GM21619 (cell line): ENCODE results near the gene CA10.

ENCODE experiments used
- ATAC-seq: cut with Tn5 transposase; IDR thresholded peaks from one replicate; pipeline ENCODE4 v1.9.1; 2021; ENCODE audit not compliant: unreplicated experiment

CA10 gene

GRCh38 chr17:51610155-51610554, 548.4 kb downstream of the CA10 start:
- ATAC-seq = no peak

GRCh38 chr17:51608251-51608933, 550.1 kb downstream of the CA10 start:
- no peak for ATAC-seq

- no peak for ATAC-seq
Observed at GRCh38 chr17:51607512-51607911, 551.0 kb downstream of the CA10 start.

DNA sequence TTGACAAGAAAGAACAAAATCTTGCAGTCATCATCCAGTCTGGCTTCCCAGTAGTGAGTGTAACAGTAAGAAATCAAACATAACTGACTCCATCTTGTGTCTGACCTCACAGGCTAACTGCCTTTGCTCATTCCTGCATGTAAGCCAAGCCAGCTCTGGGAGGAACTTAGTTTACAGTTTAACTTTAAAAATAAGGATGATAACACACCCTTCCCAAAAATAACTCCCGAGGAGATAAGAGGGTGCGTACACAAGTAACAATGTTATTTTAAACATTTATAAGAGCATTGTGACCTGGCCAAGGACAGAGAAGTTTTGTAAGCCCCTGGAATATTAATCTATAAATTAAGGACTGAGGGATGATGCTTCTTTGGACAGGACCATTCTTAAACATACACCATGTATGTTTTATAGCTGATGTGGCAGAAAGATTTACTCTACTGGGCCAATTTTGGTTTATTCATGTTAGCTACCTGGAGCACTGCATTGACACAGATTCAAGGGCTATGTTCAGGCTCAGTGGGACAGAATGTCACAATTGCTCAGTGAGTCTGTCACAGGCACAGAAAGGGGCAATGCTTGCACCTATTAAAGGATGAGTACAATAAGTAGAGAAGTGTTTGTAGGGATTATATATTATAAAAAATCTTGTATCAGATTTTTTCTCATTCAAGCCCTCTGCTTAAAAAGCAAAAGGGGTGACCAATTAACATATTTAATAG, 554.1 kb downstream of the CA10 start:
- ATAC-seq = no peak

- no peak for ATAC-seq
Observed at GRCh38 chr17:51601622-51602261, 556.8 kb downstream of the CA10 start.

DNA sequence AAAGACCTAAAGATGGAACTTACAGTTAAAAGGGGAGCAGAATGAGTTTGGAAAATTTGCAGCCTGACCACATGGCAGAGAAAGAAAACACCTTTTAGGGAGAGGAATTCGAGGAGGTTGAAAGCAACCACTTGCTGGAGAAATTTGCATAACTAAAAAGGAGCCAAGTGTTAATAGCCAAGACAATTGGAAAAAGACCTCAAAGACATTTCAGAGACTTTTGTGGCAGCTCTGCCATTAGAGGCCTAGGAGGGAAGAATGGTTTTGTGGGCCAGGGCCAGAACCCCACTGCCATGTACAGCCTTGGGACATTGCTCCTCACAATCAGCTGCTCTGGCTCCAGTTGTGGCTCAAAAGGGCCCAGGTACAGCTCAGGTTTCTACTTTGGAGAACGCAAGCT, 559.7 kb downstream of the CA10 start:
- no peak for ATAC-seq

- ATAC-seq = no peak
Observed at GRCh38 chr17:51597345-51597744, 561.2 kb downstream of the CA10 start.

GRCh38 chr17:51595826-51596398, 562.6 kb downstream of the CA10 start:
- no peak for ATAC-seq

- ATAC-seq = no peak
Observed at GRCh38 chr17:51590071-51590656, 568.4 kb downstream of the CA10 start.

GRCh38 chr17:51588063-51588462, 570.5 kb downstream of the CA10 start:
- no peak for ATAC-seq

GRCh38 chr17:51587516-51587915, 571.0 kb downstream of the CA10 start:
- no peak for ATAC-seq

GRCh38 chr17:51585514-51586104, 572.9 kb downstream of the CA10 start:
- no peak for ATAC-seq

DNA sequence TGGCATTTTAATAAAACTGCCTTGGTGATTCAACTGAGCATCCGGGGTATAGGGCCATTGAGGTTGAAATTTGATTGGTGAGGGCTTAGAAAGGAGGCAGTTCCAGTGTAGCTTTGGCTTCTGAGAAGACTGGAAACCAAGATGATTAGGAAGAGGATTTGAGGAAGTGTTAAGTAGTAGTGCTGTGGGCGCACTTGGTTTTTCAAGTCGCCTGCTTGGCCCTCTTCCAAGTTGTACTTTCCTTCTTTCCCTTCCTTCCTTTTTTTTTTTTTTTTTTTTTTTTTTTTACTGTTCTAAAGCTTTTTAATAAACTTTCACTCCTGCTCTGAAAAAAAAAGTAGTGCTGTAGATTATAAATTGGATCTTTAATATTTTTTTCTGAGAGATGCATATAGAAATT, 577.6 kb downstream of the CA10 start:
- no peak for ATAC-seq
